ENCODE measurements around the gene PACS2. TPM values are rescaled to one million over a fixed set of nuclear protein-coding genes. Genes with fewer than 3 reads are reported as not detected.

Gene PACS2
- total RNA-seq, 2 experiments from 2014 or later, result 27.8 to 40.2 TPM

DNA sequence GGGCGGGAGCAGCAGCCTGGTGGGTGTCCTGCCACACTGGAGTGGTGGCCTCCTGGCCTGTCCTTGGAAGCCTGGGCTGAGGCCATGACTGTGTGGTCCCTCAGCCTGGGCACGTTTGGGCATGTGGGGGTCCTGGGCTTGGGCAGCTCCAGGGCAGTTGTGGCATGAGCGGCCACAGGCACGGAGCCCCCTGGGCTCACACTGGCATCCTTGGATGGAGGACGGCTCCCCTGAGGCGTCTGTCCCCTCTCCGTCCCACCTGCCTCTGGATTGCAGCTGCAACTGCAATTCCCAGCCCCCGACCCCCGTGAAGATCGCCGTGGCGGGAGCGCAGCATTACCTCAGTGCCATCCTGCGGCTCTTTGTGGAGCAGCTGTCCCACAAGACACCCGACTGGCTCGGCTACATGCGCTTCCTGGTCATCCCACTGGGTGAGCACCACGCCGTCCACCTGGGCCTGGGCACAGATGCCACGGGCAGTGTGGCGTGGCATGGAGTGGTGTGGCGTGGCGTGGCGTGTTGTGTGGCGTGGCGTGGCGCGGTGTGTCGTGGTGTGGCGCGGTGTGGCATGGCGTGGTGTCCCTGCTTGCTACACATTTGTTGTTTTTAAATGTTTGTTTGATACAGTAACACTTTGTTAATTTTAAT lies 68.7 kb downstream of the PACS2 start:
- ATAC-seq, result no peak
- Mint-ChIP-seq H3K36me3 (no peaks in the 10 kb centered on the region), H3K4me1 (no peaks in the 10 kb centered on the region), H3K27me3 (no peaks in the 10 kb centered on the region), H3K4me3 (no peak overlapping the region), H3K27ac (no peak overlapping the region), H3K9me3 (ENCODE audit: low read depth) (no peaks in the 10 kb centered on the region)
- CTCF ChIA-PET, result interaction anchor here (0.8 kb wide), 1 partner anchor 12 kb away, joined by 3 read pairs; no protein-coding TSS in a partner anchor
- no peak for DNase-seq

DNA sequence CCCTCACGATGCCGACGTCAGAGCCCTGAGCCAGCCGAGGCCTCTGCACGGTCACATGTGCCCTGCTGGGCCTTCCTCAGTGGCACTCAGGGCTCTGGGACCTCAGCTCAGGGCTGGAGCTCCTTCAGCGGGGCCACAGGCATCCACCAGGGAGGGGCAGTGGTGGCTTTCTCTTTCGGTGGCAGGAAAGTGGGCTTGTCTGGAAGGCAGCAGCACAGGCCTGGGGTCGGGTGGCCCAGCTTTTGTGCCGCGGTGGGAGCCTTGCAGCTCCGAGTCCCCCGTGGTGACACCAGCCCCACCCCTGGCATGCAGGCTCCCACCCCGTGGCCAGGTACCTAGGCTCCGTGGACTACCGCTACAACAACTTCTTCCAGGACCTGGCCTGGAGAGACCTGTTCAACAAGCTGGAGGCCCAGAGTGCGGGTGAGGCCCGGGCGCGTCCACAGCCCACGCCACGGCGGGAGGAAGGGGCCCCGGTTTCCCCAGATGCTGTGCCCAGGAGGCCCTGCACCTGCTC lies 69.6 kb downstream of the PACS2 start:
- no peaks in the 10 kb centered on the region for H3K27me3 Mint-ChIP-seq
- H3K4me3 Mint-ChIP-seq, result no peak overlapping the region
- H3K27ac Mint-ChIP-seq, result no peak overlapping the region
- ATAC-seq (no peak), DNase-seq (no peak)
- H3K36me3 Mint-ChIP-seq, result no peaks in the 10 kb centered on the region
- H3K9me3 Mint-ChIP-seq (ENCODE audit: low read depth), result no peaks in the 10 kb centered on the region
- CTCF ChIA-PET, result interaction anchor here (0.8 kb wide), 1 partner anchor 15 kb away, joined by 3 read pairs; no protein-coding TSS in a partner anchor
- no peaks in the 10 kb centered on the region for H3K4me1 Mint-ChIP-seq

DNA sequence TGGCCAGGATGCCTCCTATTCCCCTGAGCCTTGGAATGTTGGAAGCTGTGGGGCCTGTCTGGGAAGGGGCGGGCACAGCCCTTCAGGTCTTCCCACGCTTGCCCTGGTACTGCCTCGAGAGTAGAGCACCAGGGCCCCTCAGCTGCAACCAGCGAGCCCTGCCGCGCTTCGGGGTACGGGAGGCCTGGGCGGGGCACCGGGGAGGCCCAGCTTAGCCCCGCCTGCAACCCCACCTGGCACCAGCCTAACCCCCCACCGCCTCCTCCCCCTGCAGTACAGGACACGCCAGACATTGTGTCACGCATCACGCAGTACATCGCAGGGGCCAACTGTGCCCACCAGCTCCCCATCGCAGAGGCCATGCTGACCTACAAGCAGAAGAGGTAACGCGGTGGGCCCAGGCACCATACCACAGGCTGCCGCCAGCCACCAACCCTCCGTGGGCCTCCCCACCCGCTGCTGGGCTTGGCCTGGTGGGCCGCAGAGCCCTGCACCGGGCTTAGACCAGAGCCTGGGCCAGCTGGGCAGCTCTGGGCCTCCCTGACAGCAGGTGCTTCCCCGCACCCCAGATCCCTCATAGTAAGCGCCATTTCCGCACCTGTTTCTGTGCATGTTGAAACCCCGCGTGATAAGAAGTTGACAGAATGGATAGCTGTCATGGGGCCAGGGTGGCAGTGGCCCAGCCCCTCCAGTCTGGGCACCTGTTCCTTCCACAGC lies 70.2 kb downstream of the PACS2 start:
- DNase-seq, result no peak
- Mint-ChIP-seq H3K4me3 (no peak overlapping the region), H3K27ac (no peak overlapping the region), H3K36me3 (no peaks in the 10 kb centered on the region), H3K9me3 (ENCODE audit: low read depth) (no peaks in the 10 kb centered on the region), H3K4me1 (peaks cover under 1% of the 10 kb centered on the region), H3K27me3 (no peaks in the 10 kb centered on the region)
- CTCF ChIA-PET, result interaction anchor here (0.8 kb wide), 1 partner anchor 16 kb away, joined by 3 read pairs; no protein-coding TSS in a partner anchor
- no peak for ATAC-seq

DNA sequence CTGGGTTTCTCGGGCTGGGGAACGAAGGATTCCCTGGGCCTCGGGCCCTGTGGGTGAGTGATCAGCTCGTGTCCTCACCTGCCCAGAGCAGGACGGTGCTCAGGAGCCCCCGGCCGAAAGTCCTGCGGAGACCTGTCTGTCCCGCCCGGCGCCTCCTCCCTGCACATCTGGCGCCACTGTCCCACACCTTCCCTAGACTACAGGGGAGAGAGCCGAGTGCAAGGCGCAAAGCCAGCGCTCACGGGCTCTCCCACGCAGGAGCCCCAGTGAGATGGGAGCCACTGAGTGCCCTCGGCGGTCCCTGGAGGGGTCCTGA lies 70.7 kb downstream of the PACS2 start:
- no peaks in the 10 kb centered on the region for H3K36me3 Mint-ChIP-seq
- ATAC-seq (no peak), DNase-seq (no peak)
- no peak overlapping the region for H3K27ac Mint-ChIP-seq
- no peak overlapping the region for H3K4me3 Mint-ChIP-seq
- CTCF ChIA-PET, result no interaction called here
- H3K4me1 Mint-ChIP-seq, result peaks cover 5% of the 10 kb centered on the region
- H3K9me3 Mint-ChIP-seq (ENCODE audit: low read depth), result no peaks in the 10 kb centered on the region
- H3K27me3 Mint-ChIP-seq, result no peaks in the 10 kb centered on the region

DNA sequence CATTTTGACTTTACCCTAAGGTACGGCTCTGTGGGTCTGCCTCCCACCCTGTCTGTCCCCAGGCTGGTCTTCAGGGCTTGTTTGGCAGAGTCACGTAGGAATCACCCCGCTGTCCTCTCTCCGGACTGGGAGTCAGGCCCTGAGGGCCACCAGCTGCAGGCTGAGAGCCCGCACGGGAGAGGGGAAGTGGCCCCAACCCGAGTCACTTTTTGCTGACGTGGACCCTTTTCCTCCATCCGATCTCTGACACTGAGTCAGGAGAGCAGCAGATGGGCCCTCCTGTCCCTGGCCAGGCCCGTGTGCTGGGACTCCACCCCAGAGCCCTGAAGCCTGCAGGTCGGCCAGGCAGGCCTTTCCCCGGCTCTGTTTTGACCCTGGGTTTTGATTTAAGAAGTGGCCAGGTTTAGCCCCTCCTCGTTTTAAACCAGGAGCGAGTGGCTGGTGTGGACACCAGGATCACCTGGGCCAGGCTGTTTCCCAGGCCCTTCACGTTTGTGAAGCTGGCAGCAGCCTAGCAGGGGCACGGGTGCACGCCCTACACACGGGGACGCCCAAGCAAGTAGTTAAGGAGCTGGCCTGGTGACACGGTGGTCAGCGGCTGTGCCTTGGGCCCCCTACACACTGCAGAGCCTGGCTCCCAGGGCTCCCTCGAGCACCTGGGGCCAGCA lies 71.3 kb downstream of the PACS2 start:
- Mint-ChIP-seq H3K4me3 (no peak overlapping the region), H3K4me1 (peaks cover 8% of the 10 kb centered on the region), H3K36me3 (no peaks in the 10 kb centered on the region), H3K27ac (no peak overlapping the region), H3K9me3 (ENCODE audit: low read depth) (no peaks in the 10 kb centered on the region), H3K27me3 (no peaks in the 10 kb centered on the region)
- DNase-seq (no peak), ATAC-seq (no peak)
- CTCF ChIA-PET, result interaction anchor here (1.0 kb wide), 1 partner anchor 37 kb away, joined by 3 read pairs; no protein-coding TSS in a partner anchor

DNA sequence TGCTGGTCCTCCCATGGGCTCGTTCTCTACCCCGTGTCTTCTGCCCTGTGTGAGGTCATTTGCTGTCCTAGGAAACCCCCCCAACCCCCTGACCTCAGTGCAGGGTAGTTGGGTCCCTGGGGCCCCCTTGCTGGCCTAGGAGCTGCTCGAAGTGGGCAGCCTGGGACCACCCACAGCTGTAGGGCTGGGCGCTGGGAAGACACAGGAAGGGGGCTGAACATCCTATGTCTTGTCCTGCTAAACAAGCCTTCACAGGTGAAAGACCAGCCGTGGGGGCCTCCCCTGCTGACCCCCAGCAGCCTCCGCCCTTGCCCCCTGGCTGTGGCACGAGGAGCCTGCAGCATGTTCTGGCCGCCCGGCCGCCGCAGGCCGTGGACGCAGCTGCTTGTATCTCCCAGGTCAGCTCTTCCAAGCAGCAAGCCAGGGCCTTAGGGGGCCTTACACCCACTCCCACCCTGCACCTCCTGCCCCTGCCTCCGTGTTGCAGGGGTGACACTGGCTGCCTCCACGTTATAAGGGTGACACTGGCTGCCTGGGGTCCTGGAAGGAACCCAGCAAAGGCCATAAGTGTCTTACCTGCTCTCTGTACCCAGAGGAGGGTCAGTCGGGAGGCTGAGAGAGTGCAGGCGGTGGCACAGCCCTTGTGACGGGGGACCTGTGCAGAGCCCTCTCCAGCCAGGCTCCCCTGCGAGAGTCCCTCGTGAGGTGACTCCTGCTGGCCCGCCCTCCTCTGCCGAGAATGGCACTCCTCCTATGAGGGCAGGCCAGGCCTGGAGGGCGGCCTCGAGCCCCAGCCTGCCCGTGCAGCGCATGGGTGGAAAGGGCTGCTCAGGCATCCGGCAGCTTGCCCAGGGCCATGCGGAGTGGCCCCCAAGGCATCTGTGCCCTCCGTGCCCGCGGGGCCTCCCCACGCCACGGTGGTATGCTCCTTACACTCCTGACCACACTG lies 72.3 kb downstream of the PACS2 start:
- Mint-ChIP-seq H3K4me1 (peaks cover 8% of the 10 kb centered on the region), H3K9me3 (ENCODE audit: low read depth) (no peaks in the 10 kb centered on the region), H3K27ac (no peak overlapping the region), H3K36me3 (no peaks in the 10 kb centered on the region), H3K4me3 (no peak overlapping the region), H3K27me3 (no peaks in the 10 kb centered on the region)
- no peak for ATAC-seq
- no peak for DNase-seq
- CTCF ChIA-PET, result interaction anchor here (1.0 kb wide), 1 partner anchor 38 kb away, joined by 3 read pairs; no protein-coding TSS in a partner anchor

DNA sequence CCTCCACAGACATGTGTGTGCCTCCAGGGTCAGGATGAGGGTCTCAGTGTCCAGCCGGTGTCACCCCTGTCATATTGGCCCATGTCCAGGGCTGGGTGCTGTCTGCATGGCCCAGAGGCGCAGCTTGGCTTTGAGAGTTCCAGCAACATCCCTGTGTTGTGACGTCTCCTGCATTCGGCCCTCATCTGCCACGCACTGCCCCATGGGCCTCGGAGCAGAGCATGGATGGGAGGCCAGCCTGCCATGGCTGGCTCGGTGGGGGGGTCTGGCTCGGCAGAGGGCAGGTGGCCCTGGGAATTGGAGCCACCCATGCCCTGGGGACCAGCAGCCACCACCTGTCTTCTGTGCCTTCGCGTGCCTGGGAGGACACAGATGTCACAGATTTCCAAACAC lies 73.0 kb downstream of the PACS2 start:
- no peaks in the 10 kb centered on the region for H3K36me3 Mint-ChIP-seq
- no peak for ATAC-seq
- no peak overlapping the region for H3K4me3 Mint-ChIP-seq
- H3K9me3 Mint-ChIP-seq (ENCODE audit: low read depth), result no peaks in the 10 kb centered on the region
- CTCF ChIA-PET, result no interaction called here
- H3K27ac Mint-ChIP-seq, result no peak overlapping the region
- no peak for DNase-seq
- H3K27me3 Mint-ChIP-seq, result no peaks in the 10 kb centered on the region
- H3K4me1 Mint-ChIP-seq, result peaks cover 8% of the 10 kb centered on the region

DNA sequence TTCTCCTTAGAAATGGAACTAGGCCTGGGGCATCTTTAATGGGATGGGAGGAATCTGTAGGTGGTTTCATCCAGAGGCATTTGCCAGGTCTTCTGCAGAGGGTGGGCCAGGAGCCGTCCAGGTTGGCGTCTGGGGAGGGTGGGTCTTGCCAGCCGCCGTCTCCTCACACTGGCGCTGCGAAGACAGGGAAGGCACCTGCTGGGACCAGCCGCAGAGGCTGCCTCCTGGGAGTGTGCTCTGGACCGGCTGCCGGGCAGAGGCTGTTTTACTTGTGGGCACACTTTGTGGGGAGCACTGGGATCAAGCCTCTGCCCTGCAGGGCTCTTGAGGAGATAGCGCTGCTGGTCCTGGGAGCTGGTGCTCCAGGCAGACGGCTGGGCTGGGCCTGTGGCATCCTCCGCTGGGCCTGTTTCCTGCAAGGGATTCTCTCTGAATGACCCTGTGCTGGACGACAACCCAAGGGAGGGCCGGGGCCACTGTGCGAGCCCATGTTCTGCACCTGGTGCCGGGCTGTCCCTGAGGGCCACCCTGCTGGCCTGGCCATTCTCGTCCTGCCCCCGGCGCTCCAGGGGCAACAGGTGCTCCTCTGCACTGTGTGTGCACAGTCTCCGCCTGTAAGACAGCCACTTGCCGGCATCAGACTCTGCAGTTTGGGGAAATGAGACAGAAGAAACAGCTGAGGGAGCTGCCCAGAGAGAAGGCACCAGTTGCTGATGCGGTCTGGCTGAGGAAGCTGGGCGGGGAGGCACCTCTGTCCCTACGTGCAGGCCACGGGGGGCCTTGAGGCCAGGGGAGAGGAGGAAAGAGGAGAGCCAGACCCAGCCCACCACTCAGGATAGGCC lies 73.8 kb downstream of the PACS2 start:
- H3K9me3 Mint-ChIP-seq (ENCODE audit: low read depth), result no peaks in the 10 kb centered on the region
- no peak overlapping the region for H3K27ac Mint-ChIP-seq
- no peak overlapping the region for H3K4me3 Mint-ChIP-seq
- ATAC-seq, result no peak
- peaks cover 8% of the 10 kb centered on the region for H3K4me1 Mint-ChIP-seq
- CTCF ChIA-PET, result interaction anchor here (0.9 to 1.4 kb wide), 3 partner anchors 16 to 92 kb away, joined by 3 to 7 read pairs (median 4); no protein-coding TSS in a partner anchor
- no peaks in the 10 kb centered on the region for H3K27me3 Mint-ChIP-seq
- H3K36me3 Mint-ChIP-seq, result no peaks in the 10 kb centered on the region
- no peak for DNase-seq

DNA sequence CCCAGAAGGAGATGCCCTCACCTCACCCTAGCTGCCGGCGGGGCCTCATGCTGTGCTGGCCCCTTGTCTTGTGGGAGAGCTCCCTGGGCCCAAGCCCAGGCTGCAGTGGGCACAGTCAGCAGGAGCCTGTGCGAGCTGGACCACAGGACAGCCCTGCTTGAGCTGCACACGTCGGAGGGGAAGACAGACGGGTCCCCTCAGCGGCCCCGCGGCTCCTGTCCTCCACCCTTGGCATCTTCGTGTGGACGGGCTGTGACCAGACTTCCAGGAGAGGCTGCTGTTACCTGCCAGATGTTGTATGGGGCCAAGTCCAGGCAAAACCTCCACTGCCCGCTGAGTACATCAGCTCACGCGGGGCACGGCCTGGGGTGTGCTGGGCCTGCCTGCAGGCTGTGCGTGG lies 74.4 kb downstream of the PACS2 start:
- Mint-ChIP-seq H3K4me1 (peaks cover 8% of the 10 kb centered on the region), H3K4me3 (no peak overlapping the region), H3K27me3 (no peaks in the 10 kb centered on the region), H3K27ac (no peak overlapping the region), H3K36me3 (no peaks in the 10 kb centered on the region), H3K9me3 (ENCODE audit: low read depth) (no peaks in the 10 kb centered on the region)
- CTCF ChIA-PET, result interaction anchor here (0.9 to 1.4 kb wide), 3 partner anchors 16 to 92 kb away, joined by 3 to 7 read pairs (median 4); no protein-coding TSS in a partner anchor
- no peak for ATAC-seq
- no peak for DNase-seq

DNA sequence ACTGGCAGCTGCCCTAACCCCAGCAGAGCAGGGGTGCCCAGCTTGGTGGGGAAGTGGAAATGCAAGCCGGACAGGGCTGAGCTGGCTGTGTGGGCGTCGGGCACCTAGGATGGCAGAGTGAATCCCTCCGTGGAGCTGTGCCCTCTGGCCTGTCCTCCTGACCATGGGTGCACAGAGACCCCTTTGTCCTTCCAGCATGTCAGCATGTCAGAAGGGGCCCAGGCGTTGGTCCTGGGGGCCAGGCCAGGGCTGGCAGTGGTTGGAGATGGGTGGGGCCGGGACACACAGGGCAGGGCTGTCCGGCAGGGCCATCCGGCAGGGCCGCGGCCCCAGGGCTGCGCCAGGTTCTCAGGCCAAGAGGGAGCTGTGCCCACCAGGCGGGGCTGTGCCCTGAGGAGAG lies 75.0 kb downstream of the PACS2 start:
- Mint-ChIP-seq H3K27ac (no peak overlapping the region), H3K4me3 (no peak overlapping the region), H3K27me3 (no peaks in the 10 kb centered on the region), H3K36me3 (no peaks in the 10 kb centered on the region), H3K9me3 (ENCODE audit: low read depth) (no peaks in the 10 kb centered on the region), H3K4me1 (peaks cover 8% of the 10 kb centered on the region)
- DNase-seq (no peak), ATAC-seq (no peak)
- CTCF ChIA-PET, result interaction anchor here (1.1 to 1.4 kb wide), 4 partner anchors 15 to 91 kb away, joined by 4 to 7 read pairs (median 4); no protein-coding TSS in a partner anchor

DNA sequence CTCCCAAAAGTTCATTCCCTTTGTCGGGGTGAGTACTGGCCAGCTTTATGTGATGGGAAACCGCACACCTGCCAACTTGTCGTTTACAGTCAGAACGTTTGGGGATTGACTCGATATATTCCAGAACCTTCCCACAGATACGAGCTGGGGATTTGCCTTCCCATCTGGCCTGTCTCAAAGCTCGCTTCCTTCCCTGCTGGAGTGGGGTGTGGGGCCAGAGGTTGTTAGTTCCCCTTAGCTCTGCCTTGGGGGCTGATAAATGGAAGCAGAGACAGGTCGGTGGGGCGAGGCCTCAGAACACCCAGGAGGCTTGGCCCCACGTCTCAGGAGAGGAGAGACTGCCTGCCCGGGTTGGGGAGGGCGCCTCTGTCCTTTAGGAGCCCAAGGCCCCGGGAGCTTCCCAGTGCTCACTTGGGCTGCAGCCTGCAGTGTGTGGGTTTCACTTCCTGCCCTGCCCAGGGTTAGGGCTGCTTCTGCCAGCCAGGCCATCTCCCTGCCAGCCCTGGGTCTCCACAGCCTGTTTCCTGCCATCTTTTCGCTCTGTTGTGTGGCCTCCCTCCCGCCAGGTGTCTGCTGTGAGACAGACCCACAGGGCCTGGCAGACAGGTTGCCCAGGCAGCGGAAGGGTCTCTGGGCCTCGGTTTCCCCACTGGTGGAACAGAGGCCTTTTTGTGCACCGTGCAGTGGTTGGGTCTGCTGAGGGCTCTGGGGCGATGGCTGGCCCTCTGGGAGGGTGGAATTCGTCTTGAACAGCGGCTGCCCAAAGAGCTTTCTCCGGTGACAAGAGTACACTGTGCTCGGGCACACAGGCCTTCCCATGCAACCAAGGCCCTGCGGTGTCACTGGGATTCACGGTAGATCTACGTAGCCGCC lies 75.7 kb downstream of the PACS2 start:
- no peak overlapping the region for H3K27ac Mint-ChIP-seq
- peak; percentile 21 for ATAC-seq
- no peaks in the 10 kb centered on the region for H3K9me3 Mint-ChIP-seq (ENCODE audit: low read depth)
- H3K27me3 Mint-ChIP-seq, result no peaks in the 10 kb centered on the region
- H3K36me3 Mint-ChIP-seq, result no peaks in the 10 kb centered on the region
- no peak overlapping the region for H3K4me3 Mint-ChIP-seq
- no peak for DNase-seq
- CTCF ChIA-PET, result interaction anchor here (0.8 to 1.4 kb wide), 5 partner anchors 14 to 90 kb away, joined by 3 to 7 read pairs (median 4); no protein-coding TSS in a partner anchor
- peaks cover 8% of the 10 kb centered on the region for H3K4me1 Mint-ChIP-seq

All from activated CD8-positive, alpha-beta memory T cell treated with anti-CD3 and anti-CD28 coated beads, Interleukin-2, amount 10 ng/mL, durations not matched to agents 7 days and 5 days (primary cell).